PC-9 (cell line): ENCODE results near the gene RP2. TPM values are rescaled to one million over a fixed set of nuclear protein-coding genes. Genes with fewer than 3 reads are reported as not detected.

ENCODE experiments used
- BruUV-seq: library from RNA; stranded (reverse); fragments of 400-500 nt; replicated peaks from 2 replicates; lab custom pipeline; 2021; lab: Mats Ljungman, UMichigan
- CTCF ChIA-PET: fragments of 300-600 bp; sonication (Branson Sonifier 250); formaldehyde crosslinking; loops from one replicate; lab custom pipeline; 2022; ENCODE audit warnings: antibody characterized with exemption; lab: Charles Lee
- POLR2A ChIA-PET: fragments of 300-600 bp; sonication (Branson Sonifier 250); formaldehyde crosslinking; loops from one replicate; lab custom pipeline; 2022; ENCODE audit warnings: antibody characterized with exemption; ENCODE audit not compliant: unreplicated experiment; lab: Charles Lee
- DNase-seq, 2 experiments: peaks; one replicate each; pipeline versions ENCODE4 v3.0.0 to v3.0.0-alpha.2; 2015 to 2022; ENCODE audit warnings: mixed read lengths in 1 of 2
- H2AFZ ChIP-seq: fragments of 200-600 bp; sonication (generic); 2 replicates; pipeline ENCODE4 v1.8.1; 2017; ENCODE audit warnings: antibody characterized with exemption
- H3F3A ChIP-seq: fragments of 200-600 bp; sonication (generic); 2 replicates; pipeline ENCODE4 v1.8.1; 2017; ENCODE audit warnings: antibody characterized with exemption, mild to moderate bottlenecking, low read depth; ENCODE audit not compliant: insufficient read depth
- H3K27ac ChIP-seq: fragments of 200-600 bp; sonication (generic); 2 replicates; pipeline ENCODE4 v1.6.1; 2016; ENCODE audit warnings: mixed run types
- H3K27me3 ChIP-seq: fragments of 200-600 bp; sonication (generic); 2 replicates; pipeline ENCODE4 v1.6.1; 2016; ENCODE audit warnings: low read depth, mixed run types; ENCODE audit not compliant: insufficient read depth
- H3K36me3 ChIP-seq: fragments of 200-600 bp; sonication (generic); 2 replicates; pipeline ENCODE4 v1.6.1; 2016; ENCODE audit warnings: low read depth, mixed run types
- H3K4me1 ChIP-seq: fragments of 200-600 bp; sonication (generic); replicated peaks from 2 replicates; pipeline ENCODE4 v1.6.1; 2016; ENCODE audit warnings: mixed run types; ENCODE audit not compliant: insufficient read depth
- H3K4me2 ChIP-seq: fragments of 200-600 bp; sonication (generic); 2 replicates; pipeline ENCODE4 v1.6.1; 2017; ENCODE audit warnings: mixed run types
- H3K4me3 ChIP-seq: fragments of 200-600 bp; sonication (generic); 2 replicates; pipeline ENCODE4 v1.6.1; 2016; ENCODE audit warnings: mixed run types
- H3K79me2 ChIP-seq: fragments of 200-600 bp; sonication (generic); 2 replicates; pipeline ENCODE4 v1.6.1; 2017; ENCODE audit warnings: low read depth, mixed run types
- H3K9me2 ChIP-seq: fragments of 200-600 bp; sonication (generic); 2 replicates; pipeline ENCODE4 v1.8.1; 2017; ENCODE audit warnings: mild to moderate bottlenecking; ENCODE audit not compliant: insufficient read depth
- H3K9me3 ChIP-seq: fragments of 200-600 bp; sonication (generic); 2 replicates; pipeline ENCODE4 v1.8.1; 2016; ENCODE audit warnings: low read depth; ENCODE audit not compliant: insufficient read depth
- H4K20me1 ChIP-seq: fragments of 200-600 bp; sonication (generic); 2 replicates; pipeline ENCODE4 v1.8.1; 2017; ENCODE audit not compliant: insufficient read depth
- EZH2 ChIP-seq: fragments of 200-600 bp; sonication (generic); IDR thresholded peaks from 2 replicates; pipeline ENCODE4 v1.8.0; 2017; ENCODE audit warnings: antibody characterized with exemption, low read depth
- intact Hi-C: fragments of 100-400 bp; cut with micrococcal nuclease; formaldehyde crosslinking; loops from one replicate; pipeline ENCODE4 v1.10.0; 2022; ENCODE audit not compliant: unreplicated experiment
- total RNA-seq: library from RNA; stranded (reverse); gene quantifications from 2 replicates; pipeline ENCODE4 v1.2.3, GENCODE V29; 2021
- TF ChIP-seq, protein P1 (sequence below): fragments of 200-600 bp; sonication (generic); conservative IDR thresholded peaks from 2 replicates; pipeline ENCODE4 v1.6.1; 2017; ENCODE audit warnings: mixed run types, antibody characterized with exemption, mild to moderate bottlenecking, moderate library complexity

RP2 gene
- total RNA-seq, 1 experiment from 2014 or later = 11.2 TPM

DNA sequence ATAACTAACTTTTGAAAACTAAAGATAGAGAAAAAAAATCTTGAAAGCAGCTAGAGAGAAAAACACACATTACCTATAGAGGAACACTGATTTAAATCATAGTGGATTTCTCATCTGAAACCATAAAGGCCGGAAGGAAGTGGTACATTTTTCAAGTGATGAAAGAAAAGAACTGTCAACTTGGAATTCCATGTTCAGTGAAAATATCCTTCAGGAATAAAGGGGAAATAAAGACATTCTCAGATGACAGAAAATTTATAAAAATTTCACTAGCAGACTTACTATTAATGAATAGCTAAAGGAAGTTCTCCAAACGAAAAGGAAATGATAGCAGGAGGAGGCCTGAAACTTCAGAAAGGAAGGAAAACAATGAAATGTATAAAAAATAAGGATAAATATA is 67.8 kb downstream of the RP2 start:
- Histone ChIP-seq H3K9me3 (no peaks in the 10 kb centered on the region), H2AFZ (no peak overlapping the region), H3F3A (no peaks in the 10 kb centered on the region), H3K9me2 (no peaks in the 10 kb centered on the region), H3K4me1 (no peaks in the 10 kb centered on the region), H3K4me3 (no peak overlapping the region), H3K79me2 (no peaks in the 10 kb centered on the region), H4K20me1 (no peaks in the 10 kb centered on the region), H3K27me3 (no peaks in the 10 kb centered on the region), H3K36me3 (no peaks in the 10 kb centered on the region), H3K4me2 (no peak overlapping the region), H3K27ac (no peak overlapping the region)
- ChIA-PET POLR2A (no interaction called here), CTCF (no interaction called here)
- TF ChIP-seq, protein P1, sequence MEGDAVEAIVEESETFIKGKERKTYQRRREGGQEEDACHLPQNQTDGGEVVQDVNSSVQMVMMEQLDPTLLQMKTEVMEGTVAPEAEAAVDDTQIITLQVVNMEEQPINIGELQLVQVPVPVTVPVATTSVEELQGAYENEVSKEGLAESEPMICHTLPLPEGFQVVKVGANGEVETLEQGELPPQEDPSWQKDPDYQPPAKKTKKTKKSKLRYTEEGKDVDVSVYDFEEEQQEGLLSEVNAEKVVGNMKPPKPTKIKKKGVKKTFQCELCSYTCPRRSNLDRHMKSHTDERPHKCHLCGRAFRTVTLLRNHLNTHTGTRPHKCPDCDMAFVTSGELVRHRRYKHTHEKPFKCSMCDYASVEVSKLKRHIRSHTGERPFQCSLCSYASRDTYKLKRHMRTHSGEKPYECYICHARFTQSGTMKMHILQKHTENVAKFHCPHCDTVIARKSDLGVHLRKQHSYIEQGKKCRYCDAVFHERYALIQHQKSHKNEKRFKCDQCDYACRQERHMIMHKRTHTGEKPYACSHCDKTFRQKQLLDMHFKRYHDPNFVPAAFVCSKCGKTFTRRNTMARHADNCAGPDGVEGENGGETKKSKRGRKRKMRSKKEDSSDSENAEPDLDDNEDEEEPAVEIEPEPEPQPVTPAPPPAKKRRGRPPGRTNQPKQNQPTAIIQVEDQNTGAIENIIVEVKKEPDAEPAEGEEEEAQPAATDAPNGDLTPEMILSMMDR = no peak
- TF ChIP-seq EZH2 = no peak
- BruUV-seq = no TSS peak
- intact Hi-C loops = loop anchor here (1.0 to 5.0 kb wide), 2 partner anchors 126 to 188 kb away; no protein-coding TSS in a partner anchor
- DNase-seq = no peak

DNA sequence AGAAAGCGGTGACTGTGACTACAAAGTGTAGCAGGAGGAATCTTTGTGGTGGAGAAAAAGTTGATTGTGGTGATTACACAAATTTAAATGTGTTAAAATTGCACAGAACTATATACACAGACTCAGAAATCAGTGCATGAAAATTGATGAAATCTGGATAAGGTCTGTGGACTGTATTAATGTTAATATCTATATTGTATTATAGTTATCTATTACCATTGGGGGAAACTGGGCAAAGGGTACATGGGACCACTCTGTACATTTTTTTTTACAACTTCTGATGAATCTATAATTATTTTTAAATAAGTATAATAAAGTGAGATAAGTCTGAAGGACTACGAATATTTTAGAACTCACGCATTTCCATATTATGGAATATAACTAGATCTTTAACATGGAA is 73.6 kb downstream of the RP2 start:
- no peak for TF ChIP-seq EZH2
- TF ChIP-seq, protein P1 = no peak
- DNase-seq = no peak
- Histone ChIP-seq H3K36me3 (no peaks in the 10 kb centered on the region), H3K4me2 (no peak overlapping the region), H3K4me3 (no peak overlapping the region), H2AFZ (no peak overlapping the region), H3K9me2 (no peaks in the 10 kb centered on the region), H3K27me3 (no peaks in the 10 kb centered on the region), H3K4me1 (peaks cover 8% of the 10 kb centered on the region; the same call in 1 of the 2 replicates), H3K79me2 (peaks cover 16% of the 10 kb centered on the region), H3K27ac (no peak overlapping the region), H3K9me3 (no peaks in the 10 kb centered on the region), H4K20me1 (no peaks in the 10 kb centered on the region), H3F3A (0 out of 2 replicates have a peak, but pooled peaks cover 8% of the 10 kb centered on the region)
- POLR2A ChIA-PET = no interaction called here
- CTCF ChIA-PET = no interaction called here
- no TSS peak for BruUV-seq
- intact Hi-C loops = no loop called here

DNA sequence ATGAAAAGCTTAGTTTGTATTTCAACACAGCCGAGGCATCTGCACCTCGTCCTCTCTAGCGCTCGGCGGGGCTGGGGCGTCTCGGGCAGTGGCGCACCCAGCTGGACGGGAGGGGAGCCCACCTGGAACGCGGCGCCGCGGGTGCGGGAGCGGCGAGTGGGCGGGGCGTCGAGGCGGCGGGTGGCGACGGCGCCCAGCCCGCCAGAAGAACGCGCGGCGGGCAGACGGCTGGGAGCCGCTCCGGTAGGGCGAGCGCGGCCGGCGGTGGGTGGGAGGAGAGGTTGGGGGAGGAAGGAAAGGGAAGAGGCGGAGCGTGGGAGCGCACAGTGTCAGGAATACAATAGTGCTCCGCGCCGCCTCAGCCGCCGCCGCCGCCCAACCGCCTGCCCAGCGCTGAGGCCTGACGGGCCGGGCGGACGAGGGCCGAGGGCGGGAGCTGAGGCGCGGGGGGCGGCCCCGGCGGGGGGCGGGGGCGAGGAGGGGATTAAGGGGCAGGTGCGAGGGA is 75.3 kb downstream of the RP2 start, which contains the start of gene JADE3:
JADE3 (plus strand) TSS at position 324 of the 505 bp plus-strand sequence. CDS start 72,474 bp downstream, outside the sequence.
- Histone ChIP-seq H2AFZ (peak within 1 kb of the TSS; percentile 66), H3K27ac (no peak within 1 kb of the TSS)
- POLR2A ChIA-PET = no interaction called here

More for the DNA sequence above, 75.3 kb downstream of the RP2 start, which contains the start of gene JADE3:
- peaks cover 34% of the 10 kb centered on the region for H3K79me2 ChIP-seq
- peak; percentile 60 to 68 for DNase-seq
- no peaks in the 10 kb centered on the region for H4K20me1 ChIP-seq
- peak within 1 kb of the TSS; percentile 75 for H3K4me2 ChIP-seq
- no peaks in the 10 kb centered on the region for H3K36me3 ChIP-seq
- CTCF ChIA-PET = interaction anchor here (0.6 to 1.0 kb wide), 2 partner anchors 43 to 111 kb away, joined by 4 read pairs; no protein-coding TSS in a partner anchor
- H3K9me2 ChIP-seq = no peaks in the 10 kb centered on the region
- BruUV-seq = no TSS peak
- H3K9me3 ChIP-seq = no peaks in the 10 kb centered on the region
- intact Hi-C loops = no loop called here
- H3F3A ChIP-seq = 0 out of 2 replicates have a peak, but pooled peaks cover 8% of the 10 kb centered on the region
- TF ChIP-seq, protein P1 = no peak
- no peak for TF ChIP-seq EZH2
- H3K4me3 ChIP-seq = peak within 1 kb of the TSS; percentile 60
- peaks cover 8% of the 10 kb centered on the region; the same call in 1 of the 2 replicates for H3K4me1 ChIP-seq
- no peaks in the 10 kb centered on the region for H3K27me3 ChIP-seq
